Loucy (cell line): Measurements from ENCODE around the gene SHOX.
"Not testable (repeated sequence)": the region's sequence is repeated elsewhere in the genome, so short reads cannot be mapped to it uniquely, and the experiment has no call there.

Experiments used
- H2AFZ ChIP-seq: fragments of 200-600 bp; sonication (generic); 2 replicates; pipeline ENCODE4 v1.6.0; 2016; ENCODE audit warnings: antibody characterized with exemption, mild to moderate bottlenecking, low read length, moderate library complexity
- H3F3A ChIP-seq: fragments of 200-600 bp; 2 replicates; pipeline ENCODE4 v1.6.0; 2016; ENCODE audit warnings: antibody characterized with exemption, low read depth, mild to moderate bottlenecking
- H3K27me3 ChIP-seq: fragments of 200-600 bp; sonication (generic); 2 replicates; pipeline ENCODE4 v1.6.1; 2014; ENCODE audit warnings: low read length, mild to moderate bottlenecking; ENCODE audit not compliant: insufficient read depth, poor library complexity, severe bottlenecking
- H3K36me3 ChIP-seq: fragments of 200-600 bp; sonication (generic); 2 replicates; pipeline ENCODE4 v1.6.1; 2016; ENCODE audit warnings: low read length; ENCODE audit not compliant: insufficient read depth
- H3K4me1 ChIP-seq: fragments of 200-600 bp; sonication (generic); 2 replicates; pipeline ENCODE4 v1.5.1; 2014; ENCODE audit warnings: low read length, mild to moderate bottlenecking; ENCODE audit not compliant: insufficient read depth, poor library complexity, severe bottlenecking
- H3K4me2 ChIP-seq: fragments of 200-600 bp; sonication (generic); 2 replicates; pipeline ENCODE4 v1.6.0; 2014; ENCODE audit warnings: antibody characterized with exemption, low read length, low read depth, mild to moderate bottlenecking; ENCODE audit not compliant: poor library complexity, severe bottlenecking
- H3K4me3 ChIP-seq: fragments of 200-600 bp; sonication (generic); 2 replicates; pipeline ENCODE4 v1.5.1; 2014; ENCODE audit warnings: low read length, mild to moderate bottlenecking, mixed read lengths; ENCODE audit not compliant: poor library complexity, severe bottlenecking
- H3K79me2 ChIP-seq: fragments of 200-600 bp; sonication (generic); 2 replicates; pipeline ENCODE4 v1.6.1; 2014; ENCODE audit warnings: low read length; ENCODE audit not compliant: insufficient read depth
- H3K9ac ChIP-seq: fragments of 200-600 bp; sonication (generic); 2 replicates; pipeline ENCODE4 v1.6.0; 2014; ENCODE audit warnings: mild to moderate bottlenecking, low read depth, low read length, moderate library complexity; ENCODE audit not compliant: poor library complexity, severe bottlenecking
- H3K9me2 ChIP-seq: fragments of 200-600 bp; sonication (generic); replicated peaks from 2 replicates; pipeline ENCODE4 v1.6.1; 2016; ENCODE audit warnings: low read depth, low read length, mixed read lengths
- H3K9me3 ChIP-seq: fragments of 200-600 bp; sonication (generic); 2 replicates; pipeline ENCODE4 v1.6.1; 2014; ENCODE audit warnings: mild to moderate bottlenecking, antibody characterized with exemption, low read length, low read depth; ENCODE audit not compliant: insufficient read depth
- H4K20me1 ChIP-seq: fragments of 200-600 bp; sonication (generic); 2 replicates; pipeline ENCODE4 v1.6.0; 2014; ENCODE audit warnings: antibody characterized with exemption, low read length, mild to moderate bottlenecking; ENCODE audit not compliant: insufficient read depth, poor library complexity, severe bottlenecking
- CTCF ChIP-seq: fragments of 200-600 bp; sonication (generic); conservative IDR thresholded peaks from 2 replicates; pipeline ENCODE4 v1.5.1; 2014; ENCODE audit warnings: mild to moderate bottlenecking, antibody characterized with exemption, low read length
- EZH2phosphoT487 ChIP-seq: fragments of 200-600 bp; IDR thresholded peaks from 2 replicates; pipeline ENCODE4 v1.6.1; 2018; ENCODE audit warnings: antibody characterized with exemption, mild to moderate bottlenecking, moderate library complexity, borderline replicate concordance

The SHOX gene

GRCh38 chrX:650324-650723, 19.7 kb downstream of the SHOX start:
- no peak overlapping the region for H3K4me3 ChIP-seq
- H3K79me2 ChIP-seq, result no peaks in the 10 kb centered on the region
- no peak overlapping the region for H2AFZ ChIP-seq
- no peaks in the 10 kb centered on the region for H3K9me3 ChIP-seq
- H3K27me3 ChIP-seq, result no peaks in the 10 kb centered on the region
- H4K20me1 ChIP-seq, result no peaks in the 10 kb centered on the region
- no peaks in the 10 kb centered on the region for H3K9me2 ChIP-seq
- H3K4me1 ChIP-seq, result no peaks in the 10 kb centered on the region
- no peaks in the 10 kb centered on the region for H3K36me3 ChIP-seq
- TF ChIP-seq EZH2phosphoT487 (no peak), CTCF (no peak)
- H3K4me2 ChIP-seq, result no peak overlapping the region
- no peaks in the 10 kb centered on the region for H3F3A ChIP-seq
- H3K9ac ChIP-seq, result no peak overlapping the region

- no peaks in the 10 kb centered on the region for H3K9me3 ChIP-seq
- no peaks in the 10 kb centered on the region for H3K4me1 ChIP-seq
- H3K9me2 ChIP-seq, result no peaks in the 10 kb centered on the region
- H3K36me3 ChIP-seq, result no peaks in the 10 kb centered on the region
- H3K79me2 ChIP-seq, result no peaks in the 10 kb centered on the region
- H2AFZ ChIP-seq, result no peak overlapping the region
- TF ChIP-seq CTCF (no peak), EZH2phosphoT487 (no peak)
- no peak overlapping the region for H3K4me3 ChIP-seq
- no peaks in the 10 kb centered on the region for H3K27me3 ChIP-seq
- H3K4me2 ChIP-seq, result no peak overlapping the region
- no peaks in the 10 kb centered on the region for H3F3A ChIP-seq
- H4K20me1 ChIP-seq, result no peaks in the 10 kb centered on the region
- H3K9ac ChIP-seq, result no peak overlapping the region
Measured at GRCh38 chrX:650811-651210, 20.2 kb downstream of the SHOX start.

- not testable (repeated sequence) for H3K4me3 ChIP-seq, H3K79me2 ChIP-seq, H3F3A ChIP-seq, H3K4me1 ChIP-seq, H4K20me1 ChIP-seq, H2AFZ ChIP-seq, H3K27me3 ChIP-seq, H3K9ac ChIP-seq, H3K9me3 ChIP-seq, H3K4me2 ChIP-seq, H3K36me3 ChIP-seq, H3K9me2 ChIP-seq
Measured at GRCh38 chrX:651922-652321, 21.3 kb downstream of the SHOX start.

GRCh38 chrX:652341-652741, 21.8 kb downstream of the SHOX start:
- Histone ChIP-seq H3K4me2 (no peak overlapping the region), H3K9me3 (no peaks in the 10 kb centered on the region), H3K36me3 (no peaks in the 10 kb centered on the region), H3K4me1 (peaks cover 1% of the 10 kb centered on the region), H3K9ac (no peak overlapping the region), H3K79me2 (no peaks in the 10 kb centered on the region), H3K9me2 (no peaks in the 10 kb centered on the region), H3F3A (no peaks in the 10 kb centered on the region), H3K27me3 (no peaks in the 10 kb centered on the region), H2AFZ (no peak overlapping the region), H4K20me1 (no peaks in the 10 kb centered on the region), H3K4me3 (no peak overlapping the region)
- TF ChIP-seq EZH2phosphoT487 (no peak), CTCF (no peak)
